ENCODE data around the gene STK39. TPM values are rescaled to one million over a fixed set of nuclear protein-coding genes. Genes with fewer than 3 reads are reported as not detected.

The STK39 gene
- total and polyA plus RNA-seq, 9 of the 15 experiments (the other 6 are each of a cell fraction or from before 2014, with no cell fraction given) = 0.19 to 0.76 (median 0.51) TPM

- TF ChIP-seq MNT (conservative IDR thresholded peaks at IDR 0.05) = peak; percentile 75 to 85
- TF ChIP-seq ZNF24 (IDR thresholded peaks at IDR 0.05) = no peak
- no peak for TF ChIP-seq CAMTA2 (CRISPR knock-in tag; conservative IDR thresholded peaks at IDR 0.05)
- TF ChIP-seq L3MBTL2 (IDR thresholded peaks at IDR 0.05) = peak; percentile 51
- no peak for TF ChIP-seq ZNF197 (CRISPR knock-in tag; IDR thresholded peaks at IDR 0.05; ENCODE audit: low read depth)
- TF ChIP-seq ZNF77 (CRISPR knock-in tag; IDR thresholded peaks at IDR 0.05) = no peak
- no peak for TF ChIP-seq U2AF2 (optimal IDR thresholded peaks at IDR 0.05; ENCODE audit: low read depth, low read length)
- no peak for TF ChIP-seq BCL6 (CRISPR knock-in tag; IDR thresholded peaks at IDR 0.05)
- TF ChIP-seq MTA2 (IDR thresholded peaks at IDR 0.05; ENCODE audit: low read depth) = no peak
- TF ChIP-seq ZNF41 (CRISPR knock-in tag; conservative IDR thresholded peaks at IDR 0.05) = no peak
- TF ChIP-seq CHD2 (IDR thresholded peaks at IDR 0.05; ENCODE audit: low read depth, low read length) = peak; percentile 96
- peak; percentile 68 for TF ChIP-seq MXD1 (CRISPR knock-in tag; IDR thresholded peaks at IDR 0.05; ENCODE audit: borderline replicate concordance, poor library complexity, severe bottlenecking)
- no peak for TF ChIP-seq E2F6 (IDR thresholded peaks at IDR 0.05; ENCODE audit: borderline replicate concordance in 1 of 2, extremely low read depth in 1 of 2, insufficient read depth in 1 of 2, insufficient read length in 1 of 2, low read depth in 1 of 2, low read length in 1 of 2, poor library complexity in 1 of 2, severe bottlenecking in 1 of 2)
- TF ChIP-seq FOXJ2 (tag; IDR thresholded peaks at IDR 0.05) = no peak
- TF ChIP-seq DMBX1 (CRISPR knock-in tag; IDR thresholded peaks at IDR 0.05; ENCODE audit: borderline replicate concordance) = no peak
- TF ChIP-seq ZNF592 (IDR thresholded peaks at IDR 0.05) = peak; percentile 42
- TF ChIP-seq TAF1 (IDR thresholded peaks at IDR 0.05; ENCODE audit: control insufficient read depth, extremely low read depth, insufficient read depth, low read length, severe bottlenecking) = peak; percentile 98
- no peak for TF ChIP-seq PYGO2 (tag; IDR thresholded peaks at IDR 0.05)
- TF ChIP-seq LARP7 (IDR thresholded peaks at IDR 0.05) = no peak
- no peak for TF ChIP-seq FOXA3 (CRISPR knock-in tag; conservative IDR thresholded peaks at IDR 0.05 in 1 of 2, IDR thresholded peaks at IDR 0.05 in 1 of 2)
These were observed 306.5 kb downstream of the STK39 start (continued) for GRCh38 chr2:167940734-167941507.

All from K562 (cell line).